HG03439 (cell line): ENCODE measurements around the gene LGR6.

Source experiments
- ATAC-seq: cut with Tn5 transposase; IDR thresholded peaks from one replicate; pipeline ENCODE4 v1.9.1; 2021; ENCODE audit warnings: mild to moderate bottlenecking, moderate library complexity; ENCODE audit not compliant: unreplicated experiment

Gene LGR6

DNA sequence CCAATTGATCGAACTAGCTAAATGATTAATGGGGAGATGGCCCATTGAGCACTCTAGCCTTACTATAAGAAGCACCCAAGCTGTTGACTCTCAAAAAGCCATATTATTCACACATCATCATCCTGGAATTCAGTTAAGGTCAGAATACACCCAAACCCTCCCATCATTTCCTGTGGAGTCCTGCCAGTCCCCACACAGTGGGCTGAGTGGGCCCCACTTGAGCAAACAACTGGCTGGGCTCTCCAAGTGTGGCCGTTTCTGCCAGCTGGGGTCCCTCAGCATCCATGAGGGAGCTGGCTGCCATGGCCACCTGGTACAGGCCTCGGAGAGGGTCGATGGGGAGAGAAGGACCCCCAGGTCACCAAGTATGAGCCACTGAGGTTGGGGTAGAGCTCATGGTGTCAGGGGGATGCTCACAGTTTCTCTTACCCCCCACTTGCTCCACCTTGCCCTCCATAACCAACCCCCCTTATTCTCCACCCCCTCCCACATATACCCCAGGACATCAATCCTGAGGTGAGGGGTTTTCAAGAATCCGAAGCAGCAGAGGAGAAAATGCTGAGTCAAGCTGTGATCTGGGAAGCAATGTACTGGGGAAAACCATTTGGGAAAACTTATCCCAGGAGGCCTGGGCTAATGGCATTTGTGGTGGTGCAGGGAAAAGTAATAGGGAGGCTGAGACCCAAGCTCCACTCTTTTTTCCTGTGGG, 87.9 kb downstream of the LGR6 start:
- no peak for ATAC-seq

DNA sequence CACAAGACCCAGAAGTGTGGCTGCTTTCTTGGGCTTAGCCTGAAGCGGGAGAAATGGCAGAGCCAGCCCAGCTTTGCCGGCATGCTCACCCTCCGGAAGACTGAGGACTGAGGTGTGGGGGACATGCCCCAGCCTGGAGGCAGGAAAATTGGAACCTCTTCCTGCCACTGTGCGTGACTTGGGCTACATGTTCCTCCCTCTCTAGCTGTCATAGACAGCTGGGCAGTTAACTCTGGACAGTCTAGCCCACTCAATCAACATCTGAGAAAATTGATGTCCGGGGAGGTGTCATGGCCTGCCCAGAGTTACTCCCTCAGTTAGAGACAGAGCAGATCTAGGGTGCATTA, 88.4 kb downstream of the LGR6 start:
- ATAC-seq = no peak

GRCh38 chr1:202282596-202283283, 89.1 kb downstream of the LGR6 start:
- no peak for ATAC-seq

DNA sequence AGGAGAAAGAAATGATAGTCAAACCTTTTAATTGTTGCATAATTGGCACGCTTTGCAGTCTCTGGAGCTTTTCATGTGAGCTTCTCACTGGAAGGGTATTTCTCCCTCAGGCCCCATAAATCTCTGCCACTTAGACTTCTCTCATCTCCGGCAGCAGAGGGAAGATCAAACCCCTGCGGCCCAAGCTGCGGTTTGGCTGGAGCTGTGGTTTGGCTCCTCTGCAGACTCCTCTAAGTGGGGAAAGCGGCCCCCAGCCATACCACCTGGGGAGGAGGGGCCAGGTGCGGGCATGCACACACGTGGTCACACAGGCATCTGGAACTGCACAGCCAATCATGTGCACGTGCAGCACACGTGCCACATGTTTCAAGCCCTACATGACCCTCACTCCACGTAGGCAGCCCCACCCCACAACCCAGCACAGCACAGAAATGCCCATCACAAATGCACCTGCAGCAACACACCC, 89.8 kb downstream of the LGR6 start:
- ATAC-seq = no peak

GRCh38 chr1:202283991-202284390, 90.4 kb downstream of the LGR6 start:
- no peak for ATAC-seq

DNA sequence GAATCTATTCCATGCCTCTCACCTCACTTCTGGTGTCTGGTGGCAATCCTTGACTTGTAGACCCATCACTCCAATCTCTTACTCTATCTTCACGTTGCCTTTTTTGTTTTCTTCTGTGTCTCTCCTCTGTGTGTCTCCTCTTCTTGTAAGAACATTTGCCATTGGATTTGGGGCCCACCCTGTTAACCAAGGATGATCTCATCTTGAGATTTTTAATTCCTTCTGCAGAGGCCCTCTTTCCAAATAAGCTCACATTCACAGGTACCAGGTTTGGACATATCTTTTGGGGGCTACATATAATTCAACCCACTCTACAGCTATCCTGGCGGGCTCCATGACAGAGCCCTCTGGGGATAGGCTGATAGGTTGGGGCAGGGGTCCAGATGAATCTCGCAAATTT, 92.3 kb downstream of the LGR6 start:
- ATAC-seq = no peak

- ATAC-seq = no peak
Measured at GRCh38 chr1:202286622-202287097, 93.1 kb downstream of the LGR6 start.

DNA sequence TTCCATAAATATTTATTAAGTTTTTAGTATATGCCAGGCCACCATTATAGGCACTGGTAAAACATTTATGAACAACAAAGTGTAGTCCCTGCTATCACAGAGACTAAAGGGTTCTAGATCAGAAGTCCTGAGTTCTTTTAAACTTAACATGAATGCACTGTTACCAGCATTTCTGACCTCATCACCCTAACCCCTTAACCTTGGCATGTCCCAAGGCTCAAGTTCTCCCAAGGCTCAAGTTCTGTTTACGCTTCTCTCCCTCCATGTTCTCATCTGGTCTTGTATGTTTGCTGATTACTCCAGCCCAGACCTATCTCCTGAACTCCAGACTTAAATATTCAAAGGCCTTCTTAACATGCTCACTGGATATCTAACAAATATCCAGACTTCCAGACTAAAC, 93.6 kb downstream of the LGR6 start:
- no peak for ATAC-seq

DNA sequence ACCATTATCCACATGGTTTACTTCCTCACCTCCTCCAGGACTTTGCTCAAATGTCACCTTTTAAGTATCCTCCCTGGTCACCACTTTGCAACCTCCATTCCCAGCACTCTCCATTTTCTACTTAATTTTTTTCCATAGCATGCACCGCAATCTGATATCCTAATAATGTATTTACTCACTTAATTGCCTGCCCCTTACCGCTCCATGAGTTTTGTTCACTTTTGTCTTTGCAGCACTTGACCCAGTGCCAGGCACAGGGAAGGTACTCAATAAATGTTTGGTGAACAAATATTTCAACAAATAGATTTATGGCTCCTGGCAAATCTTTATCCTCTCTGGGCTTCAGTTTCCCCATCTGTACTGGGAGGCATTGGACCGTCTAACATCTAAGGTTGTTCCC, 94.6 kb downstream of the LGR6 start:
- no peak for ATAC-seq

DNA sequence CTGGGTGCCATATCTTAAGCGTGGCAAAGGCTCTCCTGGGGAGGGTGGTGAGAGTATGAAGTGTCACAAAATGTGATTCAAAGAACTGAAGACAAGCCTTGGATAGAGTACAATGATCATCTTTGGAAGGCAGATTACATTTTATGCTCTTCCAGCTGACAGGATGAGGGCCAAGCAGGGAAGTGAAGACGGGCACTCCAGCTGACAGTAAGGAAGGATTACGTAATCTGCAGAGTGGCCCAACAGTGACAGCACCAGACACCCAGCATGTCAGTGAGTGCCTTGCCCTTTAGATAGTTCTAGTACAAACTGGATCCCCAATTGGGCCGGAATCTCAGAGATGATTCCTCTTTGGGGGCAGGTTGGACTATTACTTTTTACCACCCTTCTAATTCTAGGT, 95.4 kb downstream of the LGR6 start:
- no peak for ATAC-seq

- no peak for ATAC-seq
Measured at GRCh38 chr1:202291001-202291400, 97.4 kb downstream of the LGR6 start.

DNA sequence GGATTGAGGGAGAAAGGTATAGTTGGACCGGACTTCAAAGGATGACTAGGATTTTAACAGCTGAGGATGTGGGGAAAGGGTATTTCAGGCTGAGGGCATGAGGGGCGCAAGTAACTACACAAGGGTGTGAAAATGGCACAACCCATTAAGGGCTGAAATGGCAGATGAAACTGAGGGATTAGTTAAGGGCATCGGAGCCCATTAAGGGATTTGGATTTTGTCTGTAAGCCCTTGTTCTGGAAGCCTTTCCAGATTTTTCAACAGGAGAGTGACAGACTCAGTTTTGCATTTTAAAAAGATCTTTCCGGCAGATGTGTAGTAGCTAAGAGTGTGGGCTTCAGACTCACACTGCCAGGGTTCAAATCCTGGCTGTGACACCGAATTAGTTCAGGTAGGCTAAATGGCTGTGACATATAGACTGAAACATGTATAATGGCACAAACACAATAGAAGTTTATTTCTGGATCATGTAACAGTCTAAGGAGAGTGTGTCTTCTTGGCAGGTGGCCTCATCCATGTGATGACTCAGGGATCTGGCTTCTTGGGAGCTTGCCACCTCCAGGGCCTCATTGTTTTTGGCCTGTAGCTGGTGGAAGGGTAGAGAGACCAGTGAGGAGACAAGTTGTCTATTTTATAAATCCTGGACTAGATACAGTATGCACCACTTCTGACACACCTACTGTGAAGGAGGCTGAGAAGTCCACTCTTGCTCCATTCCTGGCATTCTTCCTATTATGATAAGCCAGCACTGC, 98.5 kb downstream of the LGR6 start:
- ATAC-seq = no peak

DNA sequence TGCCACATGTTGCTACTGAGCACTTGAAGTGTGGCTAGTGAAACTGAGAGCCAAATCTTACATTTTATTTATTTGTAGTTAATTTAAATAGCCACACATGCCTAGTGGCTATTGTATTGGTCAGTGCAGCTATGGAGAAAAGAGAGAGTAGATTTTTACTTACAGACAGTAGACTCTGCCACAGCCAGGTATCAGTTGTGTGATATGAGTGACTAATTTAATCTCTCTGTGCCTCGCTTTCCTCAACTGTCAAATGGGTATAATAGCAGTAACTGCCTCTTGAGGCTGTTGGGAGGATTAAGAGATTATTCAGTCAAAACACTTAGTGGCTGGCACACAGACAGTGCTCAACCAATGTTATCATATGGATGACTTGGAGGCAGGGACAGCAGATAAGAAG, 99.2 kb downstream of the LGR6 start:
- no peak for ATAC-seq

GRCh38 chr1:202293569-202293968, 100.0 kb downstream of the LGR6 start:
- ATAC-seq = no peak

DNA sequence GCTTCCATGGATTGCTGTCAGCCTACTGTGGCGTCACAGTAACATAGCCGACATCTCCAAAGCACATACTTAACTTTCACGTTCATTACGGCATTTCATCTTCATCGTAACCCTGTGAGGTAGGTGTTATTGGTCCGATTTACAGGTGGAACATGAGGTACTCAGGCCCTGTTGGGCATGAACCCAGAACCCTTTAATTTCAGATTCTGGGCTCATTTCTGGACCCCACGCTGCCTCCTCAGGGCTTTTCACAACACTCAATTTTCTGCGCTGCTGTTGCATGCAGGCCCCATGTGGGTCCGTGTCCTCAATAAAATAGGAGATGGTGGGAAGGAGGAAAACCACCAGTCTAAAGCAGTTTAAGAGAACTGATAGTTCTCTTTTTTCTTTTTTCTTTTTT, 108.6 kb downstream of the LGR6 start:
- ATAC-seq = no peak

- no peak for ATAC-seq
Measured at GRCh38 chr1:202304375-202304774, 110.8 kb downstream of the LGR6 start.

- ATAC-seq = no peak
Measured at GRCh38 chr1:202305168-202305567, 111.6 kb downstream of the LGR6 start.

DNA sequence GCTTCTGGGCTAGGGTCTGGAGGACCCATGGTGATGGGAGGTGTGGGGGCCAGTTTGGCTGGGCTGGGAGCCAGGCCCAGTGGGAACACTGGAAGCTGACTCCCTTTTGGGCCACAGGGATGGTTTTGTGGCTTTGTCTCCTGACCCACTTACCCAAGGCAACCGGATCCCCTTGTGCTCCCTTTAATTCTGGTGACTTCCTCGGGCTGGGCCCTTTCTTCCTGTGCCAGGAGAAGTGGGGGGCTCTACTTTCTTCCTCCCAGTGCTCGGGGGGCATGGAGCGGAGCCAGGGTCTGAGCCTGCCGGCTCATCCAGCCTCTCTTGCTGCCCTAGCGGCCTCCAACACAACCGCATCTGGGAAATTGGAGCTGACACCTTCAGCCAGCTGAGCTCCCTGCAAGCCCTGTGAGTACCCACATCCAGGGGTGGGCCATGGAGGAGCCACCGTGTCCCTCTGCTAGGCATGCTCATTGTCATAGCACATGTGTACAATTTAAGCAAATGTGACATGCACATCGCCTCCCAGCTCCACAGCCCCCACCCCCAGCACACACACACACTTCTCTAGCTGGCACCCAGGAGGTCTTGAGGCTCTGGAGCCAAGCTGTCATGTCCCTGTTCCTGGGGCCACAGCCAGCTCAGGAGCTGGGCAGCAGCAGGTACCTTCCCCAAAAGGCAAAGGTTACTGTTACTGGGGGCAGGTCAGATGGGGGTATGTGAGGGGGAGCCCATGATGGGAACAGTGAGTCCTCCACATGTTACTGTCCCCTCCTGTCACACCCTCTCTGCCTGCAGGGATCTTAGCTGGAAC, 113.1 kb downstream of the LGR6 start:
- ATAC-seq = no peak

DNA sequence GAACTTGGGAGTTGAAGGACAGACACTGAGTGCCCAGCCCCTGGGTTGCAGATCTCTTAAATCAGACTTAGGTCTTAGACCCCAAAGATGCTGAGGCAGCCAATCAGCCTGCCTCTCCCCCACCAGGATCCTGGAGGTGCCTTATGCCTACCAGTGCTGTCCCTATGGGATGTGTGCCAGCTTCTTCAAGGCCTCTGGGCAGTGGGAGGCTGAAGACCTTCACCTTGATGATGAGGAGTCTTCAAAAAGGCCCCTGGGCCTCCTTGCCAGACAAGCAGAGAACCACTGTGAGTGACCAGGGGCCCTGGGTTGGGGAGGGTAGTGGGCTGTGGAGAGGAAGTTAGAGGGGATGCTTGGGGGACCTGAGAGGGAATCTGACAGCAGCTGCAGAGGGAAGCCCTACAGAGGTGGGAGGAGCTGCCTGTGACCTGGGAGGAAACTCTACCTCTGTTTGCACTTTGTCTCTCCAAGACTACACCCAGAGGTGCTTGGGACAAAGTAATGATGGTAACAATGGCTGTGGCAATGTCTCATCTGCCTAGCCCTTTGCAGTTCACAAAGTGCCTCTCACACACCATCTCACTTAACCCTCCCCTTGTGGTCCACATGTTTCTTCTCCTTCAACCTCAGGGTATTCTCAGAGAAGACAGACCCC, 116.6 kb downstream of the LGR6 start:
- no peak for ATAC-seq

DNA sequence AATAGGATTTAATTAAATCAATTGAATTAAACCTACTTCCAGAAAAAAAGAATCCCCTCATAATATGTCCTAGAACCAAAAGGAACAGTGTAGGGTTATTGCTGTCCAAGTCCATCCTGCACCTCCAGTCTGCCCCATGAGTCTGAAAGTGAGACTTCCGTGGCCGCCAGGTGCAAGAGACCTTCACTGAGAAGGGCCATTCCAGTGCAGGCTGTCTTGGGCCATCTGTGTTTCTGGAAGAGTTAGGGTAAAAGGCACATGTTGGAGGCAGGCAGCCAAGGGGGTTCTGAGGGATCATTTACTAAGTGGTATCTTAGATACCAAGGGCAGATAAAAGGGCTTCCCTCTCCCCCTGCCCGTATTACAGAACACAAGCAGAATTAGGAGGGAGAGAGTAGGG, 117.1 kb downstream of the LGR6 start:
- ATAC-seq = no peak
